LNCAP (cell line): ENCODE measurements around the gene CCDC192.

Experiments used
- CTCF ChIP-seq: fragments of 450-650 bp; IDR thresholded peaks from 2 replicates; pipeline ENCODE4 v1.5.1; 2017; ENCODE audit warnings: mild to moderate bottlenecking

Gene CCDC192

GRCh38 chr5:127950707-127951391 lies 247.7 kb downstream of the CCDC192 start:
- no peak for TF ChIP-seq CTCF

GRCh38 chr5:127951791-127952190 lies 248.6 kb downstream of the CCDC192 start:
- no peak for TF ChIP-seq CTCF

- TF ChIP-seq CTCF: no peak
These were observed 254.0 kb downstream of the CCDC192 start for GRCh38 chr5:127957183-127957582.

GRCh38 chr5:127957701-127958239 lies 254.6 kb downstream of the CCDC192 start:
- TF ChIP-seq CTCF: no peak

- no peak for TF ChIP-seq CTCF
These were observed 255.3 kb downstream of the CCDC192 start for GRCh38 chr5:127958421-127959011.

GRCh38 chr5:127959152-127959764 lies 256.1 kb downstream of the CCDC192 start:
- no peak for TF ChIP-seq CTCF

- TF ChIP-seq CTCF: no peak
These were observed 257.1 kb downstream of the CCDC192 start for GRCh38 chr5:127960270-127960691.
